HepG2 (cell line): ENCODE data around the gene HTRA1. TPM values are rescaled to one million over a fixed set of nuclear protein-coding genes. Genes with fewer than 3 reads are reported as not detected.

Source experiments
- ATAC-seq: fragments of 200-7000 bp; cut with Tn5 transposase; 3 replicates; pipeline ENCODE4 v1.9.1; 2020; ENCODE audit warnings: mild to moderate bottlenecking, moderate library complexity
- BruUV-seq: library from RNA; stranded (reverse); fragments of 400-500 nt; replicated peaks from 2 replicates; lab custom pipeline; 2021; lab: Mats Ljungman, UMichigan
- CTCF ChIA-PET: fragments of 300-600 bp; formaldehyde crosslinking; extraction: SDS; loops from one replicate; lab custom pipeline; 2021; ENCODE audit warnings: low total read pairs, inconsistent platforms, low intra/inter-chr PET ratio; lab: Yijun Ruan, JAX
- POLR2A ChIA-PET: fragments of 350-600 bp; sonication (Branson Sonifier 250); formaldehyde crosslinking; loops from one replicate; lab custom pipeline; 2020; ENCODE audit warnings: antibody characterized with exemption, inconsistent platforms; lab: Yijun Ruan, JAX
- DNase-seq: peaks from one replicate; pipeline ENCODE4 v3.0.0-alpha.2; 2015; ENCODE audit warnings: low spot score
- FAIRE-seq: peaks from 3 replicates; lab custom pipeline; 2011; peaks lifted over from hg19 to GRCh38; lab: Jason Lieb, UNC
- H2AFZ ChIP-seq: one replicate; pipeline ENCODE4 v1.6.1; 2011; ENCODE audit warnings: low read length, inconsistent platforms
- H3K27ac ChIP-seq: fragments of 300-600 bp; 3 replicates; pipeline ENCODE4 v1.8.0; 2011; ENCODE audit warnings: mixed run types, mild to moderate bottlenecking, mixed read lengths, low read length, inconsistent platforms; ENCODE audit not compliant: insufficient read depth; ENCODE audit errors: extremely low read length
- H3K27me3 ChIP-seq, 2 experiments: fragments of 200-600 bp in 1 of 2; 2 replicates in 1 of 2; 3 replicates in 1 of 2; pipeline versions ENCODE4 v1.6.0 to v1.8.0; 2011; ENCODE audit warnings: low read length in 2 of 2, mild to moderate bottlenecking in 2 of 2, moderate library complexity in 2 of 2, inconsistent platforms in 1 of 2; ENCODE audit not compliant: insufficient read depth in 2 of 2, control insufficient read depth in 1 of 2
- H3K36me3 ChIP-seq, 2 experiments: fragments of 200-600 bp in 1 of 2; replicated peaks in 1 of 2; 2 replicates in 1 of 2; 3 replicates in 1 of 2; pipeline versions ENCODE4 v1.5.1 to v1.8.0; 2011; ENCODE audit warnings: low read length in 2 of 2, inconsistent platforms in 1 of 2; ENCODE audit not compliant: insufficient read depth in 2 of 2, control insufficient read depth in 1 of 2
- H3K4me1 ChIP-seq: 2 replicates; pipeline ENCODE4 v1.5.1; 2012; ENCODE audit warnings: low read length, inconsistent platforms; ENCODE audit not compliant: insufficient read depth
- H3K4me2 ChIP-seq: 2 replicates; pipeline ENCODE4 v1.6.0; 2011; ENCODE audit warnings: low read depth, low read length, inconsistent platforms
- H3K4me3 ChIP-seq, 3 experiments: fragments of 200-600 bp in 1 of 3; sonication (generic), shearing (Covaris generic) in 1 of 3; replicated peaks in 1 of 3; 2 replicates each; pipeline ENCODE4 v1.5.1; 2011 to 2016; ENCODE audit warnings: low read length in 3 of 3, inconsistent platforms in 2 of 3, low read depth in 2 of 3, mild to moderate bottlenecking in 2 of 3, control low read depth in 1 of 3, mixed read lengths in 1 of 3; ENCODE audit not compliant: insufficient read depth in 1 of 3
- H3K79me2 ChIP-seq: one replicate; pipeline ENCODE4 v1.6.1; 2011; ENCODE audit warnings: low read length, inconsistent platforms; ENCODE audit not compliant: insufficient read depth
- H3K9ac ChIP-seq: 2 replicates; pipeline ENCODE4 v1.6.0; 2011; ENCODE audit warnings: mild to moderate bottlenecking, low read depth, low read length, inconsistent platforms; ENCODE audit not compliant: insufficient read depth
- H3K9me3 ChIP-seq: 2 replicates; pipeline ENCODE4 v1.5.1; 2012; ENCODE audit warnings: mild to moderate bottlenecking, low read length
- H4K20me1 ChIP-seq: 2 replicates; pipeline ENCODE4 v1.6.0; 2011; ENCODE audit warnings: inconsistent platforms, mild to moderate bottlenecking, low read length, moderate library complexity; ENCODE audit not compliant: insufficient read depth
- CHD4 ChIP-seq: fragments of 200-600 bp; sonication (generic); IDR thresholded peaks from 2 replicates; pipeline ENCODE4 v1.7.0; 2017; ENCODE audit warnings: mild to moderate bottlenecking, low read length, borderline replicate concordance
- HES4 ChIP-seq: sonication (generic); formaldehyde crosslinking; IDR thresholded peaks from 2 replicates; pipeline ENCODE4 v1.9.0; 2021; ENCODE audit warnings: mild to moderate bottlenecking, missing genetic modification reagents, borderline replicate concordance
- NFIC ChIP-seq: IDR thresholded peaks from 2 replicates; pipeline ENCODE4 v1.6.1; 2012; ENCODE audit warnings: mild to moderate bottlenecking, low read length, inconsistent platforms
- RORA ChIP-seq: sonication (generic); formaldehyde crosslinking; IDR thresholded peaks from 2 replicates; pipeline ENCODE4 v1.5.0; 2020; ENCODE audit warnings: mild to moderate bottlenecking, missing genetic modification reagents, moderate library complexity
- SETDB1 ChIP-seq: sonication (generic); formaldehyde crosslinking; IDR thresholded peaks from 2 replicates; pipeline ENCODE4 v1.5.1; 2020; ENCODE audit warnings: missing genetic modification reagents, mild to moderate bottlenecking, borderline replicate concordance
- SIX4 ChIP-seq: sonication (generic); formaldehyde crosslinking; IDR thresholded peaks from 2 replicates; pipeline ENCODE4 v1.4.0; 2020; ENCODE audit warnings: missing genetic modification reagents
- TOE1 ChIP-seq: sonication (generic); formaldehyde crosslinking; IDR thresholded peaks from 2 replicates; pipeline ENCODE4 v1.4.0; 2020; ENCODE audit warnings: mild to moderate bottlenecking, missing genetic modification reagents
- ZFP1 ChIP-seq: IDR thresholded peaks from 2 replicates; pipeline ENCODE4 v1.6.1; 2016
- ZFP36L2 ChIP-seq: sonication (generic); formaldehyde crosslinking; IDR thresholded peaks from 2 replicates; pipeline ENCODE4 v1.4.0; 2020; ENCODE audit warnings: missing genetic modification reagents
- ZFP82 ChIP-seq: sonication (generic); formaldehyde crosslinking; IDR thresholded peaks from 2 replicates; pipeline ENCODE4 v1.5.1; 2020; ENCODE audit warnings: mild to moderate bottlenecking, missing genetic modification reagents, borderline replicate concordance
- ZNF136 ChIP-seq: sonication (generic); formaldehyde crosslinking; IDR thresholded peaks from 2 replicates; pipeline ENCODE4 v1.8.1; 2022; ENCODE audit warnings: low read depth, mild to moderate bottlenecking, moderate library complexity, missing genetic modification reagents
- ZNF282 ChIP-seq: fragments of 450-650 bp; IDR thresholded peaks from 2 replicates; pipeline ENCODE4 v1.6.1; 2018; ENCODE audit not compliant: partially characterized antibody
- ZNF292 ChIP-seq: sonication (generic); formaldehyde crosslinking; IDR thresholded peaks from 2 replicates; pipeline ENCODE4 v1.8.1; 2022; ENCODE audit warnings: mild to moderate bottlenecking, low read depth, missing genetic modification reagents, borderline replicate concordance
- ZNF414 ChIP-seq: sonication (generic); formaldehyde crosslinking; IDR thresholded peaks from 2 replicates; pipeline ENCODE4 v1.5.0; 2020; ENCODE audit warnings: missing genetic modification reagents
- ZNF552 ChIP-seq: sonication (generic); formaldehyde crosslinking; IDR thresholded peaks from 2 replicates; pipeline ENCODE4 v1.9.0; 2022; ENCODE audit warnings: missing genetic modification reagents, mild to moderate bottlenecking, borderline replicate concordance
- ZNF703 ChIP-seq: sonication (generic); formaldehyde crosslinking; IDR thresholded peaks from 2 replicates; pipeline ENCODE4 v1.5.1; 2020; ENCODE audit warnings: missing genetic modification reagents, mild to moderate bottlenecking, moderate library complexity, borderline replicate concordance
- ZNF766 ChIP-seq: sonication (generic); formaldehyde crosslinking; IDR thresholded peaks from 2 replicates; pipeline ENCODE4 v1.5.0; 2020; ENCODE audit warnings: missing genetic modification reagents, borderline replicate concordance
- ZNF772 ChIP-seq: sonication (generic); formaldehyde crosslinking; IDR thresholded peaks from 2 replicates; pipeline ENCODE4 v1.5.0; 2020; ENCODE audit warnings: mild to moderate bottlenecking, missing genetic modification reagents
- WGBS: methylation state at CpG from one replicate; pipeline ENCODE4 v1.1.6; 2017; ENCODE audit warnings: low lambda C conversion rate; 5-methylcytosine and 5-hydroxymethylcytosine counted together
- in situ Hi-C: cut with HindIII; loops from 2 replicates; pipeline ENCODE4 v1.10.0; 2017; ENCODE audit warnings: low pct_unique_long_range_greater_than_20kb; ENCODE audit not compliant: extremely low pct_ligation_motif_present
- intact Hi-C: fragments of 100-400 bp; cut with micrococcal nuclease; formaldehyde crosslinking; loops from one replicate; pipeline ENCODE4 v1.10.0; 2022; ENCODE audit not compliant: unreplicated experiment
- polyA plus RNA-seq, 8 experiments: library from polyadenylated mRNA; depleted of rRNA in 3 of 8; stranded (reverse) in 7 of 8; unstranded in 1 of 8; fragments of >200 nt; fragmentation: Illumina TruSeq in 4 of 8; extraction: Trizol in 4 of 8; gene quantifications; 2 replicates each; pipeline versions ENCODE4 v1.2.1 to v1.2.3, GENCODE V29; 2011 to 2016; ENCODE audit warnings: low read depth in 4 of 8, missing spikeins in 1 of 8, mixed read lengths in 1 of 8; ENCODE audit not compliant: insufficient read depth in 1 of 8
- total RNA-seq, 5 experiments: library from RNA; depleted of rRNA; stranded (reverse); fragments of >200 nt; fragmentation: Illumina TruSeq; extraction: Trizol; gene quantifications; 2 replicates each; pipeline ENCODE4 v1.2.3, GENCODE V29; 2016; ENCODE audit warnings: low read depth in 1 of 5

HTRA1 gene
- total and polyA plus RNA-seq, 2 of the 13 experiments (the other 11 are each of a cell fraction or from before 2014, with no cell fraction given), result 0.11 to 0.40 TPM

GRCh38 chr10:122446668-122447423 lies 14.5 kb upstream of the HTRA1 start (continued):
- TF ChIP-seq ZFP82 (CRISPR knock-in tag) (no peak), CHD4 (no peak)
- TF ChIP-seq, all 625 proteins: peak for 0

- no peak overlapping the region for H3K9ac ChIP-seq
- H3K27ac ChIP-seq, result no peak overlapping the region
- POLR2A ChIA-PET, result no interaction called here
- peaks cover 0 to 28% of the 10 kb centered on the region in 2 experiments; a peak in 3 of 5 replicates for H3K27me3 ChIP-seq
- H3K4me3 ChIP-seq, result no peak overlapping the region
- no peak for ATAC-seq
- intact Hi-C loops, result loop anchor here (10.0 kb wide), 1 partner anchor 116 kb away; the partner anchor contains the start of gene DMBT1
- H3K4me1 ChIP-seq, result no peaks in the 10 kb centered on the region
- no peak for DNase-seq
- H4K20me1 ChIP-seq, result no peaks in the 10 kb centered on the region
- no peaks in the 10 kb centered on the region for H3K79me2 ChIP-seq
- no TSS peak for BruUV-seq
- no peak overlapping the region for H3K4me2 ChIP-seq
- TF ChIP-seq HES4 (CRISPR knock-in tag), result no peak
- TF ChIP-seq ZNF703 (CRISPR knock-in tag), result no peak
- TF ChIP-seq SIX4 (CRISPR knock-in tag), result no peak
- no peak for TF ChIP-seq RORA (CRISPR knock-in tag)
- no peak for TF ChIP-seq ZNF766 (CRISPR knock-in tag)
- TF ChIP-seq SETDB1 (CRISPR knock-in tag), result no peak
- TF ChIP-seq TOE1 (CRISPR knock-in tag), result no peak
- TF ChIP-seq ZNF414 (CRISPR knock-in tag), result no peak
- no peak for TF ChIP-seq ZNF136 (CRISPR knock-in tag)
- TF ChIP-seq NFIC, result no peak
- no peak for TF ChIP-seq ZNF552 (CRISPR knock-in tag)
- no peak for TF ChIP-seq ZNF772 (CRISPR knock-in tag)
- TF ChIP-seq ZNF292 (CRISPR knock-in tag), result no peak
- no peak for TF ChIP-seq ZNF282
- TF ChIP-seq ZFP1 (CRISPR knock-in tag), result no peak
- TF ChIP-seq ZFP36L2 (CRISPR knock-in tag), result no peak
- H2AFZ ChIP-seq, result no peak overlapping the region
- 38% methylated on average over 3 of the region's 3 CpGs for WGBS
- CTCF ChIA-PET, result no interaction called here
- FAIRE-seq, result no peak
- no peaks in the 10 kb centered on the region for H3K9me3 ChIP-seq
- no peaks in the 10 kb centered on the region for H3K36me3 ChIP-seq
- in situ Hi-C loops, result no loop called here
Measured at GRCh38 chr10:122448600-122448999, 12.8 kb upstream of the HTRA1 start.
